Hepatic stellate cell (primary cell): Measurements from ENCODE around the gene IFITM5.
"Not testable (repeated sequence)": the region's sequence is repeated elsewhere in the genome, so short reads cannot be mapped to it uniquely, and the experiment has no call there.

ENCODE experiments used
- DNase-seq: peaks from one replicate; pipeline ENCODE4 v3.0.0; 2011; ENCODE audit warnings: low spot score

The IFITM5 gene

GRCh38 chr11:312092-312816, 12.9 kb upstream of the IFITM5 start:
- DNase-seq: no peak

- not testable (repeated sequence) for DNase-seq
Measured at GRCh38 chr11:311013-311748, 11.9 kb upstream of the IFITM5 start.

- not testable (repeated sequence) for DNase-seq
Measured at GRCh38 chr11:309979-310572, 10.8 kb upstream of the IFITM5 start.

GRCh38 chr11:308740-309665, 9.7 kb upstream of the IFITM5 start:
- DNase-seq: not testable (repeated sequence)

- DNase-seq: peak; percentile 84
Measured at GRCh38 chr11:307766-308708, 8.7 kb upstream of the IFITM5 start, which contains the start of gene IFITM2. TSS of gene IFITM2 (plus strand) at chr11:307816. CDS start at chr11:308193, 377 bp downstream.

GRCh38 chr11:306645-307371, 7.5 kb upstream of the IFITM5 start:
- no peak for DNase-seq

GRCh38 chr11:305844-306211, 6.5 kb upstream of the IFITM5 start:
- no peak for DNase-seq

- DNase-seq: peak; percentile 88
Measured at GRCh38 chr11:304915-305843, 5.9 kb upstream of the IFITM5 start.

GRCh38 chr11:304061-304506, 4.8 kb upstream of the IFITM5 start:
- no peak for DNase-seq

- DNase-seq: no peak
Measured at GRCh38 chr11:303363-303762, 4.0 kb upstream of the IFITM5 start.

GRCh38 chr11:299951-300735, 817 bp upstream of the IFITM5 start:
- peak; percentile 46 for DNase-seq

GRCh38 chr11:298406-299065, 790 bp downstream of the IFITM5 start:
- no peak for DNase-seq

- peak; percentile 78 for DNase-seq
Measured at GRCh38 chr11:297586-298405, 1.5 kb downstream of the IFITM5 start.

- no peak for DNase-seq
Measured at GRCh38 chr11:297051-297585, 2.2 kb downstream of the IFITM5 start.

- no peak for DNase-seq
Measured at GRCh38 chr11:296171-297050, 2.9 kb downstream of the IFITM5 start.
